ENCODE data around the gene CLDN10.

Gene CLDN10

GRCh38 chr13:95547531-95548167 is 4.9 kb upstream of the CLDN10 start:
- TF ChIP-seq, protein P1, sequence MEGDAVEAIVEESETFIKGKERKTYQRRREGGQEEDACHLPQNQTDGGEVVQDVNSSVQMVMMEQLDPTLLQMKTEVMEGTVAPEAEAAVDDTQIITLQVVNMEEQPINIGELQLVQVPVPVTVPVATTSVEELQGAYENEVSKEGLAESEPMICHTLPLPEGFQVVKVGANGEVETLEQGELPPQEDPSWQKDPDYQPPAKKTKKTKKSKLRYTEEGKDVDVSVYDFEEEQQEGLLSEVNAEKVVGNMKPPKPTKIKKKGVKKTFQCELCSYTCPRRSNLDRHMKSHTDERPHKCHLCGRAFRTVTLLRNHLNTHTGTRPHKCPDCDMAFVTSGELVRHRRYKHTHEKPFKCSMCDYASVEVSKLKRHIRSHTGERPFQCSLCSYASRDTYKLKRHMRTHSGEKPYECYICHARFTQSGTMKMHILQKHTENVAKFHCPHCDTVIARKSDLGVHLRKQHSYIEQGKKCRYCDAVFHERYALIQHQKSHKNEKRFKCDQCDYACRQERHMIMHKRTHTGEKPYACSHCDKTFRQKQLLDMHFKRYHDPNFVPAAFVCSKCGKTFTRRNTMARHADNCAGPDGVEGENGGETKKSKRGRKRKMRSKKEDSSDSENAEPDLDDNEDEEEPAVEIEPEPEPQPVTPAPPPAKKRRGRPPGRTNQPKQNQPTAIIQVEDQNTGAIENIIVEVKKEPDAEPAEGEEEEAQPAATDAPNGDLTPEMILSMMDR (IDR thresholded peaks at IDR 0.05; ENCODE audit: low read length, missing control alignments) = no peak
- no peak for DNase-seq (ENCODE audit: low read depth)
- H3K4me3 ChIP-seq (replicated peaks; ENCODE audit: low read depth, low read length) = no peak overlapping the region

DNA sequence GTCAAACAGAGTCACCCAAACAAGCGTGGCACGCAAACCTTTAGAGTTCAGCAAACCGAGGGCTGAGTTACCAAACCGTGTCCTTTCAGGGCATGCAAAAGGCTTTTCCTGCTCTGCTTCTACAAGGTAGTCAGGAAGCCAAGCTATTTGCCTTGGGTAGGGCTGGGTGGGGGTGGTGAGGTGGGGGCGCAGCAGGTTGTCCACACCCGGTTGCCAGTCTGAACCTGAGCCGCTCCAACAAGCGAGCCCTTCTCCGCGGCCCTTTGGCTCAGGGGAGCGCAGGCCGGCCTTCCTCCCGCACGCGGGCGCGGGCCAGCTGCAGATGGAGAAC is 347 bp upstream of the CLDN10 start:
- no peak for DNase-seq (ENCODE audit: low read depth)
- H3K4me3 ChIP-seq (replicated peaks; ENCODE audit: low read depth, low read length) = no peak overlapping the region
- TF ChIP-seq, protein P1 (IDR thresholded peaks at IDR 0.05; ENCODE audit: low read length, missing control alignments) = no peak

DNA sequence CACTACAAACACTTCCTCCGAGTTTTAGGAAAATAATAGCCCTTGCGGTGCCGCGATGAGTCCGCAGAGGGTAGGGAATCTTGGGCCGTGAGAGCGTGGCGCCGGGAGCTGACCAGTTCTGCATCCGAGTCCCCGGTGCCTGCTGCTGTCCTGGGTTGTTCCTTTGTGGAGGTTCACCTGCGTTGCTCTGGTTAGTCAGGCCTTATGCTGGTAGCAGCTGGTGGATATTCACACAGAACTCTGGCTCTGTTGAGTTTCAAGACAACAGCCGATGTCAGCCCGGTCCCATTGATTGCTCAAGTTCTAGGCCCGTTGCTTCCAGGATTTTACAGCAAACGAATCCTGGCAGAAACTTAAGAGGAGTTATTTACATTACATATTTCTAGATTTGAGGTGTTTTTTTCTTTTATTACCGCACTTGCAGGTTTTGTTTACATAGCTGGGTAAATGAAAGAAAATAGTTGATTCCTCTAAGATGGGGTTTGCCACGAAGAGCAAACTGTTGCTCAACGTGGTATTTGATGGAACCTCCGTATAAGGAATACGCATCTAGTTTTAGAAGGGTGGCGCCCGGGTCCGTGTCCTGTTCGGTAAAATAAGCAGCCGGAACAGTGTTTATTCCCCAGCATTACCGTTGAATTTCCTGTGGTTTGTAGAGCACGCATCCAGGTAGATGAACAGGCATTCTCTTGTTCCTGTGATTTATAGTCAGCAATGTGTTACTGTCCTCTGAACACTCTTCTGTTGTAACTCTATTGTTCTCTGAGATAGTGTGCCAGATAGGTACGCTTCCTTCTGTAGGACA is 1.3 kb downstream of the CLDN10 start:
- TF ChIP-seq, protein P1 (IDR thresholded peaks at IDR 0.05; ENCODE audit: low read length, missing control alignments) = no peak
- H3K4me3 ChIP-seq (replicated peaks; ENCODE audit: low read depth, low read length) = no peak overlapping the region
- no peak for DNase-seq (ENCODE audit: low read depth)

GRCh38 chr13:95557013-95557412 is 4.5 kb downstream of the CLDN10 start:
- no peak for DNase-seq (ENCODE audit: low read depth)
- H3K4me3 ChIP-seq (replicated peaks; ENCODE audit: low read depth, low read length) = no peak overlapping the region
- TF ChIP-seq, protein P1 (IDR thresholded peaks at IDR 0.05; ENCODE audit: low read length, missing control alignments) = no peak

- TF ChIP-seq, protein P1 (IDR thresholded peaks at IDR 0.05; ENCODE audit: low read length, missing control alignments) = no peak
- no peak for DNase-seq (ENCODE audit: low read depth)
- no peak overlapping the region for H3K4me3 ChIP-seq (replicated peaks; ENCODE audit: low read depth, low read length)
Measured at GRCh38 chr13:95559100-95559499, 6.6 kb downstream of the CLDN10 start.

DNA sequence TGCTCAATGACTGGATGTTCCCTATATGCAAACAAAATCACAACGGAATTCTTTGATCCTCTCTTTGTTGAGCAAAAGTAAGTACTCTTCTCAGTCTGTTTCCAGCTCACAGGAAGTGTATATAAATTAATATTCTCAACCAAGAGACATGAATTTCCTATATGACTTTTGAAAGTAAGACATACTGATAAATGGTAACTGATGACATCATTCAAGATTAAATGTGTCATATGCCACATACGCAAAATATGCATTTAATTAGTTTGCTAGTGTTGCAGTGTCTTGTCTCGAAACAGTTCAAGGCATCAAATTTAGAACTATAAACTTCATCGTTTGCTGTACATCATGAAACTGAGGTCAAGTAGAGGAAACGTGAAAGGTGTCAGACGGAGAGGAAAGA is 7.9 kb downstream of the CLDN10 start:
- DNase-seq (ENCODE audit: low read depth) = no peak
- TF ChIP-seq, protein P1 (IDR thresholded peaks at IDR 0.05; ENCODE audit: low read length, missing control alignments) = no peak
- no peak overlapping the region for H3K4me3 ChIP-seq (replicated peaks; ENCODE audit: low read depth, low read length)

All from fibroblast of pulmonary artery (primary cell).